NCI-H1436 (cell line): Measurements from ENCODE around the gene HYI.

Source experiments
- DNase-seq: peaks from one replicate; lab custom pipeline; 2025; lab: John Stamatoyannopoulos, UW

HYI gene

DNA sequence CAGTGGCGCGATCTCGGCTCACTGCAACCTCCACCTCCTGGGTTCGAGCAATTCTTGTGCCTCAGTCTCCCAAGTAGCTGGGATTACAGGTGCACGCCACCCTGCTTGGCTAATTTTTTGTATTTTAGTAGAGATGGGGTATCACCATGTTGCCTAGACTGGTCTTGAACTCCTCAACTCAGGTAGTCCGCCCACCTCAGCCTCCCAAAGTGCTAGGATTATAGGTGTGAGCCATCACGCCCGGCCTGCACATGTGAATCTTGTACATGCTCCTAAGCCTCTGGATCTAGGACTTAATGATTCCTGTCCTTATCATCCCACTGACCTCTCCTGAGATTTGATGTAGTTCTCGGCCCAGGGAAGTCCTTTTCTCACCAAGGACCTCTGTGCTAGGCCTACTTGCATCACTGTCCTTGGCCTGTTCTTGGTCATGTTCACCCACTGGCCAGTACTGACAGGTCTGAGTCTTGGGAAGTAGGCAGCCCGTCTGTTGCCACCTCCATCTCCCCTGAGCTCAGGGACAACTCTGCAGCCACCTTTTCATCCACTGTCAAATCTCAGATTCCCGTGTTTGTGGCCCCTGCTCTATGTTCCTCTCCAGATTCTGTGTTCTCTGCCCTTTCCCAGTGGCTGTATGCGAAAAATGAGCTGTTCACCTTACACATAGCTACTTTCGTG, 9.4 kb downstream of the HYI start:
- no peak for DNase-seq

DNA sequence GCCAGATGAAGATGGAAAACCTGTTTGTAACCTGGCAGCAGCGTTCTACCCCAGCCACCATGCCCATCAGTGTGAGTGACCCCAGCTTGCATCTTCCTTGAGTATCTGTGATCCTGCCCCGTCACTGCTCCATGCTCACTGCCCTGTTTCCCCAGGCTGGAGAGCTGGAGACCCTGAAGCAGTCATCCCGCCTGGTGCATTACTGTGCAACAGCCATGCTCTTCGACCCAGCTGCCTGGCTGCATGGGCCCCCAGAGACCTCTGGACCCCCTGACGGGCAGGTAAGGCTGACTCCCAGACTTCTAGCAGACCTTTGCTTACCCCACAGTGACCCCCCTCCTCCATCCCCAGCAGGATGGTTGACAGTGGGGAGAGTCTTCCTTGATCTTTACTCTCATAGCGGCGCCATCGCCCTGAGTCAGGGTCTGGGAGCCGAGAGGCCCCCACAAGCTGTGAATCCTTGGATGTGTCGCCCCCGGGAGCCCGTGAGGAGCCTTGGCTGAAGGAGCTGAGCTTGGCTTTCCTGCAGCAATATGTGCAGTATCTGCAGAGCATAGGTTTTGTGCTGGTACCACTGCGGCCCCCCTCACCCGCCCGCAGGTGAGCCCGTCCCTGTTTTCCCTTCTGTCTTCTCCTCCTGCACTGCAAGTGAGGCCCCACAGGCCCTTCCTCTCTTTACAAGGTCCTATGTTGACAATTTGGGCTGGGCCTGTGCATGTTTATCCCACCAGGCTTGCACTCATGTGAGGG, 10.4 kb downstream of the HYI start:
- no peak for DNase-seq

DNA sequence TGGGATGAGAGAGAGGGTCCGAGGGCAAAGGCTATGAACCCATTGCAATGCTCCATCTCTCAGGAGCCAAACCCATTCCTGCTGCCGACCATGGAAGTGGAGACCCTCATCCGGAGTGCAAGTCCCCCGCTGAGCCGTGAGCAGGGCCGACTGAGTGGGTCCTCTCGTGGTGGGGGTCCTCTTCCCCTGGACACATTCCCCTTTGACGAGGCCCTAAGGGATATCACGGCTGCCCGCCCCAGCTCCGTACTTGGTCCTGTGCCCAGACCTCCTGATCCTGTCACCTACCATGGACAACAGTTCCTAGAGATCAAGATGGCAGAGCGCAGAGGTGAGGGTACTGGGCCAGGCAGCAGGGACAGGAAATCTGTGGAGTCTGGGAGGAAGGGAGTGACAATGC, 11.0 kb downstream of the HYI start:
- DNase-seq, result no peak

DNA sequence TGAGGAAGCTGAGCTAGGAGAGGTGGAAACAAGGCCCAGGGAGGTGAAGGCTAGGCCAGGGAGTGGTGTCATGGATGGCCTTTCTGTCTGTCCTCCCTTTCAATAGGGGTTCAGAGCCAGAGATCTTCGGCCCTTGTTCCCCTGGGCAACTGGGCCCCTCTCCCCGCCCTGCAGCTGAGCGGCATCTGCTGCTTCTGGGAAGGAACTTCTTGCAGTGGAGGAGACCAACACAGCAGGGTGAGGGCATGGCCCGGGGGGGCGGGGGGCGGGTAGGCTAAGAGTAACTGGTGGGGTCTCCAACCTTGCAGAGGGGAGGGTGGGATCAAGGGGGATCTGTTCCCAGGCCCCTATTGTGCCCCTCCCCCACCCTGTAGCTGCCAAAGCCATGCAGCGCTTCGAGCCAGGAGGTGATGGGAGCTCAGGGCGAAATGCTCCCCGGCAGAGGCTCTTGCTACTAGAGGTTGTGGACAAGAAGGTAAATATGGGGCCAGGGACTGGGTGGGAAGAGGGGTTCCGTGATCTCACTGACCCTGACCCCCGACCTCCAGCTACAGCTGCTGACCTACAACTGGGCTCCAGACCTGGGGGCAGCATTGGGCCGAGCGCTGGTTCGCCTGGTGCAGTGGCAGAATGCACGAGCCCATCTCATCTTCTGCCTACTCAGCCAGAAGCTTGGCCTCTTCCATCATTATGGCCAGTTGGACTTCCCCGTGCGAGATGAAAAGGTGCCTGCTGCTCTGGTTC, 11.7 kb downstream of the HYI start:
- no peak for DNase-seq

DNA sequence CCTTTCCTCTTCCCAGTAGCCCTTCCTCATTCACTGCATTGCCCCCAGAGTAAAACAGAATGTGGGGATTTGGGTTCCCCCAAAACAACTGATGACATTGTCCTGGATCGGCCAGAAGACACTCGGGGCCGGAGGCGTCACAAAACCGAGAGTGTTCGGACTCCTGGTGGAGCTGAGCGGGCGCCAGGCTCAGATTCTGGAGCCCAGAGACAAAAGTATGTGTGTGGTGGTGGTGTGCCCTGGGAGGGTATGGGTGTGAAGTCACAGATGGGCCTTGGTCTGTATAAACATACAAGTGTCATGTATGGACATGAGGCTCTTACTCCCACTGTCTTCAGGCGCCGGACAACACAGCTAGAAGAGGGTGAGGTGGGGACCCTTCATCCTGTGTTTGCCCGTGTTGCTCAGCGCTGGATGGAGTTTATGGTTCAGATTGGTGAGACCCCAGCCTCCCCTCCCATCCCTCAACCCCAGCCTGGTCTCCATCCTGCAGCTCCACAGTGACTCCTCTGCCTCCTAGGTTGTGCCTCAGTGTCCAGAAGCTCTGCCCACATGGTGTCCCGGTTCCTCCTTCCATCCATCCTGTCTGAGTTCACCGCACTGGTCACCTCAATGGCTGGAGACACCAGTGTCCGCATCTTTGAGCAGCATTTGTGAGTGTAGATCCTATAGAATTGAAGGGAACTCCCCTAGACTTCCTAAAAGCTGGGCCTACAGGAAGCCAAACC, 12.4 kb downstream of the HYI start:
- no peak for DNase-seq

- DNase-seq, result peak; percentile 78
These were observed 13.4 kb downstream of the HYI start for GRCh38 chr1:43440358-43440757.

- peak; percentile 84 for DNase-seq
These were observed 13.9 kb downstream of the HYI start for GRCh38 chr1:43439781-43440180.

GRCh38 chr1:43438953-43439581, 14.7 kb downstream of the HYI start:
- DNase-seq, result no peak

- no peak for DNase-seq
These were observed 15.2 kb downstream of the HYI start for GRCh38 chr1:43438576-43438952.

DNA sequence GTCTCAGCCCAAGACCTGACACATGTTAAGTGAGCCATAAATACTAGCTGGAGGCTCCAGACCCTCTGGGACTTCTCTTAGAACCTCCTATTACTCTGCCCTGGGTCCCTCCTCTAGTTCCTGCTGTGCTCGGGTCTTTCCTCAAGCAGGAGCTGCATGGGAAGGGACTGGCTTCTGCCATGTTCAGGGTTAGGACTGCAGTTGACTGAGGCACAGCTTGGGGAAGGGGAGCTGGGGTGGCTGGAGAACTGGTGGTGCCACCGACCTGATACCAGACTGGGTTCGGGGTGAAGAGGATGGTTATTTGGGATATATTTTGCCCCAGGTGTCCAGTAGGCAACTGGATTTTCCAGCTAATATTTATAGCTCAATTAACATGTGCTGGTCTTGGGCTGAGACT, 15.7 kb downstream of the HYI start:
- no peak for DNase-seq

- DNase-seq, result no peak
These were observed 16.4 kb downstream of the HYI start for GRCh38 chr1:43437031-43437973.

- DNase-seq, result no peak
These were observed 17.4 kb downstream of the HYI start for GRCh38 chr1:43436371-43436770.

GRCh38 chr1:43435146-43436145, 18.3 kb downstream of the HYI start:
- no peak for DNase-seq

- DNase-seq, result no peak
These were observed 19.5 kb downstream of the HYI start for GRCh38 chr1:43434256-43434655.

DNA sequence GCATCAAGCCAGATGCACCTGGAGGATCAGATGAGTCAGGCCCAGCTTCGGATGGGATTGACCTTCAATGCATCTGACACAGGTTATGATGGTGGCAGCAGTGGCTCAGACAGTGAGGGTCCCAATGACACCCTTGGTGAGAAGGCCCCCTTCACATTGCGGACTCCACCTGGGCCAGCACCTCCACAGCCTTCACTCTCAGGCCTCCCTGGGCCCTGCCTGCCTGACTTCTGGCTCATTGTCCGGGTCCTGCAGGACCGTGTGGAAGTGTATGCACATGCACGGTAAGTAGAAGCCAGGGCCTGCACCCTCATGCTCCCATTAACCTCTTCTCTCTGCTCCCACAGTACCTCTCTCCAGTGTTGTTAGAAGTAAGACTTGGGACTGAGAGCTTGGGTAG, 20.8 kb downstream of the HYI start:
- no peak for DNase-seq

GRCh38 chr1:43432171-43432860, 21.4 kb downstream of the HYI start:
- no peak for DNase-seq

DNA sequence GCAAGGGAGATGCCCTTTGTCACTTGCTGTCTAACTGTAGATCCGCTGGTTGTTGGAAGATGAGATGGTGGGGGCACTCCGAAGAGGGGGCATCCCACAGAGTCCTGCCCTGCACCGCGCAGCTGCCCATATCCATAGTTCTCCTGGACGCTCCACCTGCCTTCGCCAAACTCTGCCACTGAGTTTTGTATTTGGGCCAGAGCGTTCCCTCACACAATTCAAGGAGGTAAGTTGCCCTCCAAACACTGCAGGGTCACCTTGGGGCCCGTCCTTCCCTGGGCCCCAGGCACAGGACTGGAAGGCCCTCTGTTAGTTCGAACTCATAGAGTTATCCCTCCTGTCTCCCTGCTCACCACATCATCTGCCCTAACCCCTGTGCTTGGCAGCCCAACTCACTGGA, 22.1 kb downstream of the HYI start:
- DNase-seq, result no peak

- DNase-seq, result no peak
These were observed 22.9 kb downstream of the HYI start for GRCh38 chr1:43430831-43431230.

GRCh38 chr1:43427941-43428340, 25.8 kb downstream of the HYI start:
- no peak for DNase-seq
